Esophagus muscularis mucosa (tissue), 4 donors: Measurements from ENCODE around the gene CACNA1E. TPM values are rescaled to one million over a fixed set of nuclear protein-coding genes. Genes with fewer than 3 reads are reported as not detected.

Experiments
- DNase-seq: peaks from one replicate; pipeline ENCODE4 v3.0.0-alpha.2; 2017; ENCODE audit errors: extremely low spot score
- H3K27ac ChIP-seq, 4 donors: fragments of 200-600 bp; sonication (generic); replicated peaks in 1 of 4; 1 replicate in 3 of 4; 2 replicates in 1 of 4; pipeline ENCODE4 v1.5.1; 2016 to 2019; ENCODE audit warnings: mild to moderate bottlenecking in 1 of 4
- H3K27me3 ChIP-seq, 4 donors: fragments of 200-600 bp; sonication (generic); one replicate each; pipeline versions ENCODE4 v1.5.1 to v1.6.0; 2016 to 2019
- H3K36me3 ChIP-seq, 4 donors: fragments of 200-600 bp; sonication (generic); one replicate each; pipeline ENCODE4 v1.5.1; 2016 to 2019
- H3K4me1 ChIP-seq, 4 donors: fragments of 200-600 bp; sonication (generic); one replicate each; pipeline ENCODE4 v1.5.1; 2016 to 2019
- H3K4me3 ChIP-seq, 4 donors: fragments of 200-600 bp; sonication (generic); 1 replicate in 2 of 4; 2 replicates in 2 of 4; pipeline ENCODE4 v1.5.1; 2016 to 2019; ENCODE audit warnings: mild to moderate bottlenecking in 4 of 4, moderate library complexity in 1 of 4
- H3K9me3 ChIP-seq, 4 donors: fragments of 200-600 bp; sonication (generic); 1 replicate in 3 of 4; 2 replicates in 1 of 4; pipeline ENCODE4 v1.5.1; 2016 to 2019
- CTCF ChIP-seq, 3 experiments: fragments of 200-600 bp in 2 of 3; fragments of 450-650 bp in 1 of 3; sonication (generic) in 2 of 3; IDR thresholded peaks; one replicate each; pipeline ENCODE4 v1.5.1; 2017 to 2019; ENCODE audit warnings: antibody characterized with exemption in 3 of 3, mild to moderate bottlenecking in 2 of 3, moderate library complexity in 1 of 3
- EP300 ChIP-seq: sonication (generic); formaldehyde crosslinking; IDR thresholded peaks from one replicate; pipeline ENCODE4 v1.6.1; 2017; ENCODE audit warnings: antibody characterized with exemption
- POLR2A ChIP-seq: fragments of 450-650 bp; IDR thresholded peaks from one replicate; pipeline ENCODE4 v1.6.1; 2017; ENCODE audit warnings: antibody characterized with exemption, moderate library complexity, mild to moderate bottlenecking, low read depth
- POLR2AphosphoS5 ChIP-seq, 2 donors: sonication (generic); formaldehyde crosslinking; IDR thresholded peaks; one replicate each; pipeline ENCODE4 v1.6.1; 2017; ENCODE audit warnings: antibody characterized with exemption in 2 of 2
- WGBS: methylation state at CpG from one replicate; pipeline ENCODE4 v1.1.5; 2018; 5-methylcytosine and 5-hydroxymethylcytosine counted together
- intact Hi-C: fragments of 100-400 bp; cut with DNase I; formaldehyde crosslinking; loops from one replicate; pipeline ENCODE4 v1.15.1; 2023
- total RNA-seq, 4 donors: library from RNA; depleted of rRNA; stranded (reverse); fragments of >200 nt; gene quantifications; one replicate each; pipeline versions ENCODE4 v1.1.0 to v1.2.1, GENCODE V29; 2016

Gene CACNA1E
- total RNA-seq, 4 donors from 2014 or later, result under 0.01 to 0.66 (median 0.25) TPM

GRCh38 chr1:181506563-181507353 is 23.4 kb downstream of the CACNA1E start:
- no peak for DNase-seq
- no peak overlapping the region for H3K4me3 ChIP-seq
- no peak overlapping the region for H3K27ac ChIP-seq
- no peak for TF ChIP-seq CTCF (IDR thresholded peaks at IDR 0.05)
- 84% methylated on average over 5 of the region's 5 CpGs for WGBS
- no peaks in the 10 kb centered on the region for H3K9me3 ChIP-seq
- H3K36me3 ChIP-seq, result no peaks in the 10 kb centered on the region
- intact Hi-C loops, result no loop called here
- no peaks in the 10 kb centered on the region for H3K27me3 ChIP-seq
- peaks cover 0 to 6% (median 0%) of the 10 kb centered on the region in 4 donors for H3K4me1 ChIP-seq

- Histone ChIP-seq H3K4me1 (peaks cover 0 to 6% (median 0%) of the 10 kb centered on the region in 4 donors), H3K27me3 (no peaks in the 10 kb centered on the region), H3K36me3 (no peaks in the 10 kb centered on the region), H3K4me3 (no peak overlapping the region), H3K27ac (no peak overlapping the region), H3K9me3 (no peaks in the 10 kb centered on the region)
- DNase-seq, result no peak
- TF ChIP-seq CTCF (IDR thresholded peaks at IDR 0.05) (no peak), POLR2AphosphoS5 (IDR thresholded peaks at IDR 0.05) (no peak), EP300 (no peak), POLR2A (no peak)
- WGBS, result 73% methylated on average over 9 of the region's 9 CpGs
- intact Hi-C loops, result no loop called here
These were observed 25.3 kb downstream of the CACNA1E start for GRCh38 chr1:181508486-181509165.

GRCh38 chr1:181513786-181514297 is 30.5 kb downstream of the CACNA1E start:
- no peak overlapping the region for H3K4me3 ChIP-seq
- TF ChIP-seq POLR2AphosphoS5 (IDR thresholded peaks at IDR 0.05) (no peak), CTCF (IDR thresholded peaks at IDR 0.05) (no peak), EP300 (no peak), POLR2A (no peak)
- no peaks in the 10 kb centered on the region for H3K27me3 ChIP-seq
- no peaks in the 10 kb centered on the region for H3K4me1 ChIP-seq
- no peaks in the 10 kb centered on the region for H3K36me3 ChIP-seq
- 80% methylated on average over 4 of the region's 4 CpGs for WGBS
- intact Hi-C loops, result no loop called here
- DNase-seq, result peak; percentile 85
- no peaks in the 10 kb centered on the region for H3K9me3 ChIP-seq
- H3K27ac ChIP-seq, result no peak overlapping the region

- Histone ChIP-seq H3K4me1 (no peaks in the 10 kb centered on the region), H3K4me3 (no peak overlapping the region), H3K36me3 (no peaks in the 10 kb centered on the region), H3K9me3 (no peaks in the 10 kb centered on the region), H3K27ac (no peak overlapping the region), H3K27me3 (no peaks in the 10 kb centered on the region)
- intact Hi-C loops, result no loop called here
- TF ChIP-seq EP300, result no peak
- no peak for TF ChIP-seq POLR2AphosphoS5 (IDR thresholded peaks at IDR 0.05)
- TF ChIP-seq POLR2A, result no peak
- TF ChIP-seq CTCF (IDR thresholded peaks at IDR 0.05), result no peak
- 82% methylated on average over 4 of the region's 4 CpGs for WGBS
- peak; percentile 85 for DNase-seq
These were observed 31.3 kb downstream of the CACNA1E start for GRCh38 chr1:181514298-181515290.
